ENCODE measurements around the gene TMEM59L.
A peak's percentile ranks its signal among the peaks of the same experiment; 100 is the strongest.
"Not testable (repeated sequence)": the region's sequence is repeated elsewhere in the genome, so short reads cannot be mapped to it uniquely, and the experiment has no call there.

Gene TMEM59L

GRCh38 chr19:18589380-18590272 is 23.0 kb upstream of the TMEM59L start:
- TF ChIP-seq, protein P1, sequence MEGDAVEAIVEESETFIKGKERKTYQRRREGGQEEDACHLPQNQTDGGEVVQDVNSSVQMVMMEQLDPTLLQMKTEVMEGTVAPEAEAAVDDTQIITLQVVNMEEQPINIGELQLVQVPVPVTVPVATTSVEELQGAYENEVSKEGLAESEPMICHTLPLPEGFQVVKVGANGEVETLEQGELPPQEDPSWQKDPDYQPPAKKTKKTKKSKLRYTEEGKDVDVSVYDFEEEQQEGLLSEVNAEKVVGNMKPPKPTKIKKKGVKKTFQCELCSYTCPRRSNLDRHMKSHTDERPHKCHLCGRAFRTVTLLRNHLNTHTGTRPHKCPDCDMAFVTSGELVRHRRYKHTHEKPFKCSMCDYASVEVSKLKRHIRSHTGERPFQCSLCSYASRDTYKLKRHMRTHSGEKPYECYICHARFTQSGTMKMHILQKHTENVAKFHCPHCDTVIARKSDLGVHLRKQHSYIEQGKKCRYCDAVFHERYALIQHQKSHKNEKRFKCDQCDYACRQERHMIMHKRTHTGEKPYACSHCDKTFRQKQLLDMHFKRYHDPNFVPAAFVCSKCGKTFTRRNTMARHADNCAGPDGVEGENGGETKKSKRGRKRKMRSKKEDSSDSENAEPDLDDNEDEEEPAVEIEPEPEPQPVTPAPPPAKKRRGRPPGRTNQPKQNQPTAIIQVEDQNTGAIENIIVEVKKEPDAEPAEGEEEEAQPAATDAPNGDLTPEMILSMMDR (IDR thresholded peaks at IDR 0.05; ENCODE audit: low read depth, low read length) = 0 out of 2 replicates have a peak, but pooled peaks have one; percentile 9
- peak overlapping the region; percentile 79 for H3K4me3 ChIP-seq (ENCODE audit: low read depth, low read length)

GRCh38 chr19:18590273-18591272 is 22.1 kb upstream of the TMEM59L start:
- no peak overlapping the region; the same call in 1 of the 2 replicates for H3K4me3 ChIP-seq (ENCODE audit: low read depth, low read length)

DNA sequence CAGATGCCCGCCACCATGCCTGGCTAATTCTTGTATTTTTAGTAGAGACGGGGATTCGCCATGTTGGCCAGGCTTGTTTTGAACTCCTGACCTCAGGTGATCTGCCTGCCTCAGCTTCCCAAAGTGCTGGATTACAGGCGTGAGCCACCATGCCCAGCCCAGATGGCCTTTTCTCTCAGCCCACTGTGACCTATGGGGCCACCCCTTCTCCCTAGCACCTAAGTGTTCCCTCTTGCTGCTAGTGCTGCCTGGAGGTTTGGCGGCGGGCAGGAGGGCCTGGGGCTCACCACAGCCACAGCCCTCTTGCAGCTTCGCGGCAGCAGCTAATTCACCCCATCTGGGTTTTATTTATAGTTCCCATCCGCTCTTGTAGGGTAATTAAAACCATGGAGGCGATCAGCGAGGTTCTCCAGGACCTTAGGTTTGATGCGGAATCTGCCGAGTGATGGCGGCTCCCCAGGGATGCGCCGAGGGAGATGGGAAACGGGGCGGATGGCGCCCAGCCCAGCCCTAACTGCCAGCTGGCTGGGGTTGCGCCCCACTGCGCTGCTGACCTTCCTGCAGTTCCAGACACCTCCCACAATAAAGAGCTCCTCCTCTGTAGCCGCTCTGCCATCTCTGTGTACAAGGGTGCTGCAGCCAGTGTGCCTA is 20.8 kb upstream of the TMEM59L start:
- TF ChIP-seq, protein P1 (IDR thresholded peaks at IDR 0.05; ENCODE audit: low read depth, low read length) = no peak
- no peak overlapping the region for H3K4me3 ChIP-seq (ENCODE audit: low read depth, low read length)

More at GRCh38 chr19:18590273-18591272, 22.1 kb upstream of the TMEM59L start:
- TF ChIP-seq, protein P1 (IDR thresholded peaks at IDR 0.05; ENCODE audit: low read depth, low read length) = 0 out of 2 replicates have a peak, but pooled peaks have one; percentile 3

GRCh38 chr19:18592732-18593131 is 19.9 kb upstream of the TMEM59L start:
- not testable (repeated sequence) for H3K4me3 ChIP-seq (ENCODE audit: low read depth, low read length)

GRCh38 chr19:18593367-18594095 is 19.1 kb upstream of the TMEM59L start:
- TF ChIP-seq, protein P1 (IDR thresholded peaks at IDR 0.05; ENCODE audit: low read depth, low read length) = no peak
- no peak overlapping the region for H3K4me3 ChIP-seq (ENCODE audit: low read depth, low read length)

- TF ChIP-seq, protein P1 (IDR thresholded peaks at IDR 0.05; ENCODE audit: low read depth, low read length) = peak; percentile 59
- H3K4me3 ChIP-seq (ENCODE audit: low read depth, low read length) = peak overlapping the region; percentile 42
These were observed 18.4 kb upstream of the TMEM59L start for GRCh38 chr19:18594096-18594823.

Measured in WI38 (cell line).